ENCODE measurements around the gene DAP. TPM values are rescaled to one million over a fixed set of nuclear protein-coding genes. Genes with fewer than 3 reads are reported as not detected.
"Not testable (repeated sequence)": the region's sequence is repeated elsewhere in the genome, so short reads cannot be mapped to it uniquely, and the experiment has no call there.

The DAP gene
- total RNA-seq, 4 donors from 2014 or later: 33.6 to 71.4 (median 47.9) TPM

- in situ Hi-C loops (cut with MboI; ENCODE audit: low pct_ligation_motif_present in 1 of 4, low pct_unique_long_range_greater_than_20kb in 1 of 4, low sequenced_read_pairs in 3 of 4): no loop called here
- Histone ChIP-seq H3K4me1 (no peaks in the 10 kb centered on the region), H3K27me3 (no peaks in the 10 kb centered on the region), H3K4me3 (no peak overlapping the region), H3K27ac (no peak overlapping the region), H3K9me3 (no peaks in the 10 kb centered on the region), H3K36me3 (no peaks in the 10 kb centered on the region)
- TF ChIP-seq POLR2AphosphoS5 (IDR thresholded peaks at IDR 0.05) (no peak), POLR2A (IDR thresholded peaks at IDR 0.05) (no peak), CTCF (IDR thresholded peaks at IDR 0.05) (no peak), EP300 (IDR thresholded peaks at IDR 0.05; ENCODE audit: low read depth) (no peak)
- 95 to 100% methylated on average over 2 to 7 of the region's 7 CpGs for WGBS, 2 donors (ENCODE audit: low coverage in 1 of 2)
- no peak for DNase-seq
- intact Hi-C loops (cut with DNase I; ENCODE audit: low total_unique reads): no loop called here
Measured at GRCh38 chr5:10666531-10667299, 94.3 kb downstream of the DAP start.

- H3K9me3 ChIP-seq: no peaks in the 10 kb centered on the region
Measured at GRCh38 chr5:10665799-10666198, 95.2 kb downstream of the DAP start.

GRCh38 chr5:10664180-10664769 lies 96.8 kb downstream of the DAP start:
- H3K27ac ChIP-seq; intact Hi-C loops (cut with DNase I; ENCODE audit: low total_unique reads); H3K9me3 ChIP-seq; H3K36me3 ChIP-seq; H3K4me3 ChIP-seq; H3K27me3 ChIP-seq; DNase-seq; H3K4me1 ChIP-seq; in situ Hi-C loops (cut with MboI; ENCODE audit: low pct_ligation_motif_present in 1 of 4, low pct_unique_long_range_greater_than_20kb in 1 of 4, low sequenced_read_pairs in 3 of 4): not testable (repeated sequence)
- 84% methylated on average over 6 of the region's 6 CpGs; no CpG with 5 or more reads in 1 of the 2 donors for WGBS, 2 donors (ENCODE audit: low coverage in 1 of 2)

More at GRCh38 chr5:10665799-10666198, 95.2 kb downstream of the DAP start:
- H3K27me3 ChIP-seq: no peaks in the 10 kb centered on the region
- H3K4me1 ChIP-seq: no peaks in the 10 kb centered on the region
- no peak for DNase-seq
- H3K27ac ChIP-seq: no peak overlapping the region
- in situ Hi-C loops (cut with MboI; ENCODE audit: low pct_ligation_motif_present in 1 of 4, low pct_unique_long_range_greater_than_20kb in 1 of 4, low sequenced_read_pairs in 3 of 4) (no loop called here), intact Hi-C loops (cut with DNase I; ENCODE audit: low total_unique reads) (no loop called here)
- 92 to 93% methylated on average over 2 to 9 of the region's 9 CpGs for WGBS, 2 donors (ENCODE audit: low coverage in 1 of 2)
- no peak overlapping the region for H3K4me3 ChIP-seq
- H3K36me3 ChIP-seq: no peaks in the 10 kb centered on the region
- TF ChIP-seq POLR2AphosphoS5 (IDR thresholded peaks at IDR 0.05) (no peak), POLR2A (IDR thresholded peaks at IDR 0.05) (no peak)

GRCh38 chr5:10663489-10664179 lies 97.4 kb downstream of the DAP start:
- in situ Hi-C loops (cut with MboI; ENCODE audit: low pct_ligation_motif_present in 1 of 4, low pct_unique_long_range_greater_than_20kb in 1 of 4, low sequenced_read_pairs in 3 of 4) (no loop called here), intact Hi-C loops (cut with DNase I; ENCODE audit: low total_unique reads) (no loop called here)
- WGBS, 2 donors (ENCODE audit: low coverage in 1 of 2): 43 to 46% methylated on average over 5 to 12 of the region's 13 CpGs
- H3K4me3 ChIP-seq: no peak overlapping the region
- no peaks in the 10 kb centered on the region for H3K9me3 ChIP-seq
- no peaks in the 10 kb centered on the region for H3K27me3 ChIP-seq
- H3K27ac ChIP-seq: no peak overlapping the region
- H3K36me3 ChIP-seq: no peaks in the 10 kb centered on the region
- DNase-seq: no peak
- TF ChIP-seq CTCF (IDR thresholded peaks at IDR 0.05): no peak
- no peak for TF ChIP-seq EP300 (IDR thresholded peaks at IDR 0.05; ENCODE audit: low read depth)
- no peak for TF ChIP-seq POLR2A (IDR thresholded peaks at IDR 0.05)
- no peak for TF ChIP-seq POLR2AphosphoS5 (IDR thresholded peaks at IDR 0.05)
- H3K4me1 ChIP-seq: no peaks in the 10 kb centered on the region

Data from transverse colon (tissue), 4 donors.